Measurements from ENCODE around the gene PCYT2. TPM values are rescaled to one million over a fixed set of nuclear protein-coding genes. Genes with fewer than 3 reads are reported as not detected.

PCYT2 gene
- total RNA-seq, 1 experiment from 2014 or later = 55.4 TPM

- ChIA-PET POLR2A (ENCODE audit: low non-redundant PET) (no interaction called here), CTCF (no interaction called here)
- Histone ChIP-seq H3K36me3 (ENCODE audit: insufficient read depth, low read length, poor library complexity, severe bottlenecking) (peaks cover 30% of the 10 kb centered on the region), H3K4me3 (ENCODE audit: low read depth, low read length, poor library complexity, severe bottlenecking) (no peak overlapping the region), H3K27me3 (replicated peaks; ENCODE audit: insufficient read depth, low read depth, low read length, poor library complexity) (no peaks in the 10 kb centered on the region), H3K27ac (ENCODE audit: low read depth, low read length, poor library complexity, severe bottlenecking) (no peak overlapping the region), H3K9me3 (ENCODE audit: low read depth, low read length, poor library complexity, severe bottlenecking) (no peaks in the 10 kb centered on the region), H3K4me1 (ENCODE audit: insufficient read depth, low read length, poor library complexity, severe bottlenecking) (peaks cover 10% of the 10 kb centered on the region)
- no peak for TF ChIP-seq EZH2 (IDR thresholded peaks at IDR 0.05; ENCODE audit: borderline replicate concordance, low read depth, low read length, poor library complexity, severe bottlenecking)
- TF ChIP-seq, protein P1, sequence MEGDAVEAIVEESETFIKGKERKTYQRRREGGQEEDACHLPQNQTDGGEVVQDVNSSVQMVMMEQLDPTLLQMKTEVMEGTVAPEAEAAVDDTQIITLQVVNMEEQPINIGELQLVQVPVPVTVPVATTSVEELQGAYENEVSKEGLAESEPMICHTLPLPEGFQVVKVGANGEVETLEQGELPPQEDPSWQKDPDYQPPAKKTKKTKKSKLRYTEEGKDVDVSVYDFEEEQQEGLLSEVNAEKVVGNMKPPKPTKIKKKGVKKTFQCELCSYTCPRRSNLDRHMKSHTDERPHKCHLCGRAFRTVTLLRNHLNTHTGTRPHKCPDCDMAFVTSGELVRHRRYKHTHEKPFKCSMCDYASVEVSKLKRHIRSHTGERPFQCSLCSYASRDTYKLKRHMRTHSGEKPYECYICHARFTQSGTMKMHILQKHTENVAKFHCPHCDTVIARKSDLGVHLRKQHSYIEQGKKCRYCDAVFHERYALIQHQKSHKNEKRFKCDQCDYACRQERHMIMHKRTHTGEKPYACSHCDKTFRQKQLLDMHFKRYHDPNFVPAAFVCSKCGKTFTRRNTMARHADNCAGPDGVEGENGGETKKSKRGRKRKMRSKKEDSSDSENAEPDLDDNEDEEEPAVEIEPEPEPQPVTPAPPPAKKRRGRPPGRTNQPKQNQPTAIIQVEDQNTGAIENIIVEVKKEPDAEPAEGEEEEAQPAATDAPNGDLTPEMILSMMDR (conservative IDR thresholded peaks at IDR 0.05; ENCODE audit: low read depth, low read length) = no peak
- intact Hi-C loops (cut with micrococcal nuclease; ENCODE audit: unreplicated experiment) = no loop called here
- DNase-seq (ENCODE audit: low spot score) = no peak
- BruUV-seq (replicated peaks) = no TSS peak
Measured at GRCh38 chr17:81905993-81906392, 5.2 kb downstream of the PCYT2 start.

GRCh38 chr17:81905424-81905875 lies 5.7 kb downstream of the PCYT2 start:
- Histone ChIP-seq H3K9me3 (ENCODE audit: low read depth, low read length, poor library complexity, severe bottlenecking) (no peaks in the 10 kb centered on the region), H3K27me3 (replicated peaks; ENCODE audit: insufficient read depth, low read depth, low read length, poor library complexity) (no peaks in the 10 kb centered on the region), H3K27ac (ENCODE audit: low read depth, low read length, poor library complexity, severe bottlenecking) (no peak overlapping the region), H3K4me3 (ENCODE audit: low read depth, low read length, poor library complexity, severe bottlenecking) (no peak overlapping the region), H3K4me1 (ENCODE audit: insufficient read depth, low read length, poor library complexity, severe bottlenecking) (peaks cover 10% of the 10 kb centered on the region), H3K36me3 (ENCODE audit: insufficient read depth, low read length, poor library complexity, severe bottlenecking) (peaks cover 30% of the 10 kb centered on the region)
- POLR2A ChIA-PET (ENCODE audit: low non-redundant PET) = no interaction called here
- BruUV-seq (replicated peaks) = no TSS peak
- intact Hi-C loops (cut with micrococcal nuclease; ENCODE audit: unreplicated experiment) = no loop called here
- no peak for TF ChIP-seq EZH2 (IDR thresholded peaks at IDR 0.05; ENCODE audit: borderline replicate concordance, low read depth, low read length, poor library complexity, severe bottlenecking)
- TF ChIP-seq, protein P1 (conservative IDR thresholded peaks at IDR 0.05; ENCODE audit: low read depth, low read length) = no peak
- CTCF ChIA-PET = no interaction called here
- no peak for DNase-seq (ENCODE audit: low spot score)

- ChIA-PET POLR2A (ENCODE audit: low non-redundant PET) (no interaction called here), CTCF (no interaction called here)
- Histone ChIP-seq H3K27ac (ENCODE audit: low read depth, low read length, poor library complexity, severe bottlenecking) (no peak overlapping the region), H3K9me3 (ENCODE audit: low read depth, low read length, poor library complexity, severe bottlenecking) (no peaks in the 10 kb centered on the region), H3K4me3 (ENCODE audit: low read depth, low read length, poor library complexity, severe bottlenecking) (no peak overlapping the region), H3K4me1 (ENCODE audit: insufficient read depth, low read length, poor library complexity, severe bottlenecking) (peaks cover 5% of the 10 kb centered on the region), H3K36me3 (ENCODE audit: insufficient read depth, low read length, poor library complexity, severe bottlenecking) (peaks cover 33% of the 10 kb centered on the region), H3K27me3 (replicated peaks; ENCODE audit: insufficient read depth, low read depth, low read length, poor library complexity) (no peaks in the 10 kb centered on the region)
- TSS peak; percentile 33 for BruUV-seq (replicated peaks)
- TF ChIP-seq, protein P1 (conservative IDR thresholded peaks at IDR 0.05; ENCODE audit: low read depth, low read length) = no peak
- TF ChIP-seq EZH2 (IDR thresholded peaks at IDR 0.05; ENCODE audit: borderline replicate concordance, low read depth, low read length, poor library complexity, severe bottlenecking) = no peak
- DNase-seq (ENCODE audit: low spot score) = no peak
- intact Hi-C loops (cut with micrococcal nuclease; ENCODE audit: unreplicated experiment) = no loop called here
Measured at GRCh38 chr17:81904600-81905423, 6.4 kb downstream of the PCYT2 start.
